ENCODE results near the gene SMIM45.

The SMIM45 gene

GRCh38 chr22:42001121-42001520, 49.2 kb downstream of the SMIM45 start:
- Histone ChIP-seq H3K9me3 (ENCODE audit: insufficient read depth in 2 of 2, low read depth in 1 of 2, low read length in 1 of 2) (peaks cover 0 to 4% of the 10 kb centered on the region in 2 experiments; a peak in 1 of 4 replicates), H3K4me3 (ENCODE audit: extremely low read depth in 1 of 4, insufficient read depth in 2 of 4, low read depth in 3 of 4, low read length in 4 of 4) (no peak overlapping the region), H3K4ac (replicated peaks; ENCODE audit: insufficient read length, low read depth, low read length) (no peak overlapping the region), H2AK5ac (ENCODE audit: low read depth, low read length) (no peak overlapping the region), H3K27ac (ENCODE audit: low read depth, low read length) (no peak overlapping the region), H2BK5ac (ENCODE audit: low read depth, low read length) (no peak overlapping the region), H3K23ac (ENCODE audit: insufficient read length) (no peak overlapping the region), H3K79me2 (ENCODE audit: control insufficient read depth in 1 of 2, insufficient read depth in 2 of 2, low read length in 2 of 2) (no peaks in the 10 kb centered on the region), H3K4me2 (ENCODE audit: insufficient read depth in 1 of 2, low read depth in 2 of 2, low read length in 2 of 2) (no peak overlapping the region), H3K18ac (ENCODE audit: extremely low read depth, low read length) (no peak overlapping the region), H4K91ac (replicated peaks; ENCODE audit: insufficient read length, low read length) (no peak overlapping the region), H3K4me1 (replicated peaks in 1 of 4; ENCODE audit: control insufficient read depth in 3 of 4, insufficient read depth in 4 of 4, low read length in 3 of 4) (0 out of 7 replicates have a peak, but pooled peaks cover 0 to 2% (median 0%) of the 10 kb centered on the region in 4 experiments), H4K5ac (ENCODE audit: insufficient read length, low read depth, low read length) (no peak overlapping the region), H2BK120ac (replicated peaks; ENCODE audit: low read depth, low read length) (no peak overlapping the region), H3K27me3 (replicated peaks in 1 of 4; ENCODE audit: control insufficient read depth in 3 of 4, extremely low read depth in 1 of 4, insufficient read depth in 3 of 4, low read length in 3 of 4) (no peaks in the 10 kb centered on the region; a peak in 1 of 7 replicates), H2AFZ (ENCODE audit: low read length) (no peak overlapping the region), H2BK12ac (ENCODE audit: low read depth, low read length) (no peak overlapping the region), H3K36me3 (ENCODE audit: control insufficient read depth in 2 of 4, insufficient read depth in 4 of 4, low read length in 3 of 4) (peaks cover 0 to 4% (median under 1%) of the 10 kb centered on the region in 4 experiments; a peak in 3 of 8 replicates), H4K20me1 (replicated peaks in 1 of 2; ENCODE audit: control insufficient read depth in 1 of 2, insufficient read depth in 2 of 2, low read length in 2 of 2) (no peaks in the 10 kb centered on the region), H3K9ac (replicated peaks in 1 of 4; ENCODE audit: extremely low read depth in 1 of 4, low read depth in 3 of 4, low read length in 3 of 4) (no peak overlapping the region), H2BK15ac (ENCODE audit: low read length) (no peak overlapping the region), H4K8ac (ENCODE audit: extremely low read depth, insufficient read depth, low read length) (no peak overlapping the region), H3K23me2 (ENCODE audit: low read depth, low read length) (no peaks in the 10 kb centered on the region), H3K14ac (ENCODE audit: insufficient read length) (no peak overlapping the region), H3K56ac (replicated peaks; ENCODE audit: insufficient read length, low read depth, low read length) (no peak overlapping the region), H2BK20ac (ENCODE audit: low read length) (no peak overlapping the region), H3K79me1 (ENCODE audit: low read depth, low read length) (no peaks in the 10 kb centered on the region)
- 80% methylated on average over 8 of the region's 8 CpGs; no CpG with 5 or more reads in 1 of the 2 experiments for WGBS, 2 experiments (ENCODE audit: extremely low coverage in 1 of 2, insufficient coverage in 1 of 2, insufficient read length in 1 of 2, insufficient replicate concordance in 2 of 2, low coverage in 1 of 2, low lambda C conversion rate in 2 of 2, missing lambda C conversion rate in 1 of 2)
- no peak for DNase-seq (ENCODE audit: low read depth in 1 of 2, low spot score in 2 of 2)
- no peak for FAIRE-seq
- TF ChIP-seq FOSL1 (IDR thresholded peaks at IDR 0.05; ENCODE audit: insufficient read depth, low read depth, low read length), result no peak
- TF ChIP-seq TAF1 (IDR thresholded peaks at IDR 0.05; ENCODE audit: low read depth, low read length), result no peak
- TF ChIP-seq HDAC2 (IDR thresholded peaks at IDR 0.05; ENCODE audit: borderline replicate concordance in 1 of 2, low read depth in 2 of 2, low read length in 2 of 2), result no peak
- TF ChIP-seq TAF7 (optimal IDR thresholded peaks at IDR 0.05; ENCODE audit: borderline replicate concordance, low read depth, low read length), result no peak
- POLR2A ChIA-PET (ENCODE audit: partially characterized antibody), result no interaction called here
- CTCF ChIA-PET (ENCODE audit: partially characterized antibody), result no interaction called here

All from H1 (cell line).